ENCODE data around the gene CAMKK1. TPM values are rescaled to one million over a fixed set of nuclear protein-coding genes. Genes with fewer than 3 reads are reported as not detected.

The CAMKK1 gene
- total RNA-seq, 1 donor from 2014 or later, result 4.1 TPM

GRCh38 chr17:3935140-3935542, 42.3 kb upstream of the CAMKK1 start:
- Mint-ChIP-seq H3K4me1 (ENCODE audit: unreplicated experiment) (no peaks in the 10 kb centered on the region), H3K27me3 (ENCODE audit: unreplicated experiment) (peaks cover 8% of the 10 kb centered on the region), H3K27ac (ENCODE audit: unreplicated experiment) (no peak overlapping the region), H3K4me3 (ENCODE audit: unreplicated experiment) (no peak overlapping the region), H3K9me3 (ENCODE audit: unreplicated experiment) (no peaks in the 10 kb centered on the region), H3K36me3 (ENCODE audit: low read depth, unreplicated experiment) (peaks cover 34% of the 10 kb centered on the region)
- peak; percentile 78 for DNase-seq (ENCODE audit: low spot score)
- peak; percentile 53 for TF ChIP-seq CTCF (IDR thresholded peaks at IDR 0.05; ENCODE audit: unreplicated experiment)

- TF ChIP-seq CTCF (IDR thresholded peaks at IDR 0.05; ENCODE audit: unreplicated experiment), result no peak
- no peaks in the 10 kb centered on the region for H3K9me3 Mint-ChIP-seq (ENCODE audit: unreplicated experiment)
- DNase-seq (ENCODE audit: low spot score), result no peak
- no peak overlapping the region for H3K27ac Mint-ChIP-seq (ENCODE audit: unreplicated experiment)
- peaks cover 14% of the 10 kb centered on the region for H3K36me3 Mint-ChIP-seq (ENCODE audit: low read depth, unreplicated experiment)
- H3K4me3 Mint-ChIP-seq (ENCODE audit: unreplicated experiment), result no peak overlapping the region
- no peaks in the 10 kb centered on the region for H3K4me1 Mint-ChIP-seq (ENCODE audit: unreplicated experiment)
- peaks cover 11% of the 10 kb centered on the region for H3K27me3 Mint-ChIP-seq (ENCODE audit: unreplicated experiment)
These were observed 36.9 kb upstream of the CAMKK1 start for GRCh38 chr17:3929764-3930163.

GRCh38 chr17:3929181-3929580, 36.3 kb upstream of the CAMKK1 start:
- no peak overlapping the region for H3K27ac Mint-ChIP-seq (ENCODE audit: unreplicated experiment)
- H3K9me3 Mint-ChIP-seq (ENCODE audit: unreplicated experiment), result no peaks in the 10 kb centered on the region
- peaks cover 14% of the 10 kb centered on the region for H3K36me3 Mint-ChIP-seq (ENCODE audit: low read depth, unreplicated experiment)
- H3K4me1 Mint-ChIP-seq (ENCODE audit: unreplicated experiment), result no peaks in the 10 kb centered on the region
- no peak overlapping the region for H3K4me3 Mint-ChIP-seq (ENCODE audit: unreplicated experiment)
- no peak for TF ChIP-seq CTCF (IDR thresholded peaks at IDR 0.05; ENCODE audit: unreplicated experiment)
- H3K27me3 Mint-ChIP-seq (ENCODE audit: unreplicated experiment), result peaks cover 11% of the 10 kb centered on the region
- DNase-seq (ENCODE audit: low spot score), result no peak

- Mint-ChIP-seq H3K4me1 (ENCODE audit: unreplicated experiment) (no peaks in the 10 kb centered on the region), H3K27ac (ENCODE audit: unreplicated experiment) (no peak overlapping the region), H3K36me3 (ENCODE audit: low read depth, unreplicated experiment) (peaks cover 14% of the 10 kb centered on the region), H3K9me3 (ENCODE audit: unreplicated experiment) (no peaks in the 10 kb centered on the region), H3K4me3 (ENCODE audit: unreplicated experiment) (no peak overlapping the region), H3K27me3 (ENCODE audit: unreplicated experiment) (peaks cover 11% of the 10 kb centered on the region)
- no peak for TF ChIP-seq CTCF (IDR thresholded peaks at IDR 0.05; ENCODE audit: unreplicated experiment)
- no peak for DNase-seq (ENCODE audit: low spot score)
These were observed 35.6 kb upstream of the CAMKK1 start for GRCh38 chr17:3928406-3928805.

GRCh38 chr17:3927628-3928340, 34.9 kb upstream of the CAMKK1 start:
- Mint-ChIP-seq H3K27ac (ENCODE audit: unreplicated experiment) (no peak overlapping the region), H3K4me3 (ENCODE audit: unreplicated experiment) (no peak overlapping the region), H3K36me3 (ENCODE audit: low read depth, unreplicated experiment) (peaks cover 14% of the 10 kb centered on the region), H3K9me3 (ENCODE audit: unreplicated experiment) (no peaks in the 10 kb centered on the region), H3K4me1 (ENCODE audit: unreplicated experiment) (no peaks in the 10 kb centered on the region), H3K27me3 (ENCODE audit: unreplicated experiment) (peaks cover 11% of the 10 kb centered on the region)
- TF ChIP-seq CTCF (IDR thresholded peaks at IDR 0.05; ENCODE audit: unreplicated experiment), result no peak
- no peak for DNase-seq (ENCODE audit: low spot score)
